ENCODE results near the gene SDE2. TPM values are rescaled to one million over a fixed set of nuclear protein-coding genes. Genes with fewer than 3 reads are reported as not detected.

Gene SDE2
- total RNA-seq, 6 experiments from 2014 or later = 7.1 to 10.9 (median 8.6) TPM

DNA sequence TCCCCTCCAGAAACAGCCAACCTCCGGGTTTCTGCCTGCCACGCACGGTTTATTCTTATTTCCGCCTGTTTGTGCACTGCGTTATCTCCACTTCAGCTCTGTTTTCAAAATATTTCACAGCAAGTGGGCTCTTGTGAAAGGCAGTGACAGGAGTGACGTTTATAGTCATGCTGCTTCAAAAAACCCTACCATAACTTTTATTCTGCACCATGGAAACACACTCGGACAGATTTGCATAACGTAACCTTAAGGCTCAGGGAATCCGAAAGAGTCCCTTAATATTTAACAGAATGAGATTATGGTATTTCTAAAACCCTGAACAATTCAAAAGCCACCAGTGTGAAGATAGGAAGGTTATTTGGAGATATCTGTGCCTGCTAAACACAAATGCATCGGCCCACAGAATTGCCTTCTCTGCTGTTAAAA lies 782 bp upstream of the SDE2 start:
- intact Hi-C loops (cut with DNase I) = no loop called here
- Histone ChIP-seq H3K9me3 (no peaks in the 10 kb centered on the region), H3K27ac (peak overlapping the region; percentile 90 to 95 (median 90)), H3K36me3 (peaks cover 0 to 5% (median 0%) of the 10 kb centered on the region in 4 donors), H3K4me1 (peaks cover 0 to 20% (median 6%) of the 10 kb centered on the region in 4 donors), H3K27me3 (no peaks in the 10 kb centered on the region), H3K4me3 (peak overlapping the region; percentile 16 to 86 (median 84))
- DNase-seq = no peak
- ATAC-seq = peak; percentile 2 to 12 (median 8)
- no peak for TF ChIP-seq POLR2A (IDR thresholded peaks at IDR 0.05)
- TF ChIP-seq, protein P1, sequence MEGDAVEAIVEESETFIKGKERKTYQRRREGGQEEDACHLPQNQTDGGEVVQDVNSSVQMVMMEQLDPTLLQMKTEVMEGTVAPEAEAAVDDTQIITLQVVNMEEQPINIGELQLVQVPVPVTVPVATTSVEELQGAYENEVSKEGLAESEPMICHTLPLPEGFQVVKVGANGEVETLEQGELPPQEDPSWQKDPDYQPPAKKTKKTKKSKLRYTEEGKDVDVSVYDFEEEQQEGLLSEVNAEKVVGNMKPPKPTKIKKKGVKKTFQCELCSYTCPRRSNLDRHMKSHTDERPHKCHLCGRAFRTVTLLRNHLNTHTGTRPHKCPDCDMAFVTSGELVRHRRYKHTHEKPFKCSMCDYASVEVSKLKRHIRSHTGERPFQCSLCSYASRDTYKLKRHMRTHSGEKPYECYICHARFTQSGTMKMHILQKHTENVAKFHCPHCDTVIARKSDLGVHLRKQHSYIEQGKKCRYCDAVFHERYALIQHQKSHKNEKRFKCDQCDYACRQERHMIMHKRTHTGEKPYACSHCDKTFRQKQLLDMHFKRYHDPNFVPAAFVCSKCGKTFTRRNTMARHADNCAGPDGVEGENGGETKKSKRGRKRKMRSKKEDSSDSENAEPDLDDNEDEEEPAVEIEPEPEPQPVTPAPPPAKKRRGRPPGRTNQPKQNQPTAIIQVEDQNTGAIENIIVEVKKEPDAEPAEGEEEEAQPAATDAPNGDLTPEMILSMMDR (IDR thresholded peaks at IDR 0.05) = no peak
- 28% methylated on average over 10 of the region's 10 CpGs for WGBS (ENCODE audit: insufficient coverage, low coverage, low lambda C conversion rate, missing lambda C conversion rate)

DNA sequence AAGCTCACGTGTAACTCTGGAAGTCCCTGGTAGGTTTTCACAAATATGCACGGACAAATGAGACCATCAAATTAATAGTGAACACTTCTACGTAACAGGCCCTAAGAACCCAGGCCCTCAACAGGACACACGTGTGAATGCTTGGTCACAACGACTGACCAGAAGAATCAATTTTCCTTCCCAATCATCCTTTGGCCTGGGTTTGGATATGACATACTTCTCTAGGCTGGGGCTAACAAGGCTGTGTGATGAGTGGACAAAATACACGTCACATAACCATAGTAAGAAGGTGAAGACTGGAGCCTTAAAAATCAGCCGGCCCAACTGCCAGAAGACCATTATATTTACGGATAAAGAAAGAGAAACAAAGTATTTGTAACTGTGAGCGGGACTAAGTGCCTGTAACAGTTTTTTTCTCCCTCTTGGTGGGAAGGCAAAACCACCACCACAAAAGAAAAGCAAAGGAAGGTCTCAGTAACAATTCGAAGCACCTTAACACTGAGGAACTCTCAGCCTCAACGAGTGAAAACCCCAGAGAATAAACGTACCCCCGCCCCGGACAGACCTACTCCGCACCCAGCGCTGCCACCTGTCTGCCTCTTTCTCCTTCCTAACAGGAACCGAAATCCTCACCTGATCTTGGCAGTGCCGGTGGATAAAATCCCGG lies 450 bp downstream of the SDE2 start:
- H3K36me3 ChIP-seq = peaks cover 0 to 13% (median 3%) of the 10 kb centered on the region in 4 donors
- DNase-seq = no peak
- H3K4me3 ChIP-seq = peak overlapping the region; percentile 54 to 86 (median 84)
- 3% methylated on average over 13 of the region's 19 CpGs for WGBS (ENCODE audit: insufficient coverage, low coverage, low lambda C conversion rate, missing lambda C conversion rate)
- intact Hi-C loops (cut with DNase I) = no loop called here
- ATAC-seq = peak in 3 of 4 donors; percentile 11 to 27 (median 25)
- no peaks in the 10 kb centered on the region for H3K9me3 ChIP-seq
- H3K27ac ChIP-seq = peak overlapping the region; percentile 73 to 85 (median 80)
- H3K27me3 ChIP-seq = no peaks in the 10 kb centered on the region
- TF ChIP-seq, protein P1 (IDR thresholded peaks at IDR 0.05) = no peak
- TF ChIP-seq POLR2A (IDR thresholded peaks at IDR 0.05) = no peak
- H3K4me1 ChIP-seq = peaks cover 0 to 20% (median 6%) of the 10 kb centered on the region in 4 donors

DNA sequence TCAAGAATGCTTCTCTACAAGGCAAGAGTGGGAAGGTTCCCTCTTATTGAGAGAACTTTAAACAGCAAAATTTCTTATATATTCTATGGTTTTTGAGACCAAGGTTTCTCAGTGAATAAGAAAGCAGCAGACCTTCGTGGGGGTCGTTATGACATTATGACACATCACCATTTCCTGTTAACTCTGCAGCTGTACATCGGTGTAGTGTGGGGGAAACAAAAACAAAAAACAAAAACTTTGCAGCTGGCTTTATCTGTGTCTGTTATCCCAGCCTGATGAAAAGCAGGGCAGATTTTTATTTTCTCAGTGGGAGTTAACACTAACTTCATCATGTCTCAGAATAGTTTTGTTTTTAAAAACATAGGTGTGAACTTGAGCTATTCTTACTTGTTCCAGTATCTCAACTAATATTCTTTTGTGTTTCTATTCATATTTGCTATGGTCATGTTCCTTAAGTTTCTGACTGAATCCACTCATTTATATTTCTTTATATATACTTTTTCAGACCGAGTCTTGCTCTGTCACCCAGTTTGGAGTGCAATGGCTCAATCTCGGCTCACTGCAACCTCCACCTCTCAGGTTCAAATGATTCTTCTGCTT lies 2.1 kb downstream of the SDE2 start:
- Histone ChIP-seq H3K27ac (no peak overlapping the region), H3K36me3 (peaks cover 0 to 24% (median 15%) of the 10 kb centered on the region in 4 donors), H3K4me3 (no peak overlapping the region), H3K9me3 (no peaks in the 10 kb centered on the region), H3K27me3 (no peaks in the 10 kb centered on the region), H3K4me1 (peaks cover 0 to 20% (median 6%) of the 10 kb centered on the region in 4 donors)
- intact Hi-C loops (cut with DNase I) = no loop called here
- DNase-seq (no peak), ATAC-seq (no peak)
- TF ChIP-seq, protein P1 (IDR thresholded peaks at IDR 0.05) = no peak
- TF ChIP-seq POLR2A (IDR thresholded peaks at IDR 0.05) = no peak
- WGBS (ENCODE audit: insufficient coverage, low coverage, low lambda C conversion rate, missing lambda C conversion rate) = 51% methylated on average over 5 of the region's 5 CpGs

DNA sequence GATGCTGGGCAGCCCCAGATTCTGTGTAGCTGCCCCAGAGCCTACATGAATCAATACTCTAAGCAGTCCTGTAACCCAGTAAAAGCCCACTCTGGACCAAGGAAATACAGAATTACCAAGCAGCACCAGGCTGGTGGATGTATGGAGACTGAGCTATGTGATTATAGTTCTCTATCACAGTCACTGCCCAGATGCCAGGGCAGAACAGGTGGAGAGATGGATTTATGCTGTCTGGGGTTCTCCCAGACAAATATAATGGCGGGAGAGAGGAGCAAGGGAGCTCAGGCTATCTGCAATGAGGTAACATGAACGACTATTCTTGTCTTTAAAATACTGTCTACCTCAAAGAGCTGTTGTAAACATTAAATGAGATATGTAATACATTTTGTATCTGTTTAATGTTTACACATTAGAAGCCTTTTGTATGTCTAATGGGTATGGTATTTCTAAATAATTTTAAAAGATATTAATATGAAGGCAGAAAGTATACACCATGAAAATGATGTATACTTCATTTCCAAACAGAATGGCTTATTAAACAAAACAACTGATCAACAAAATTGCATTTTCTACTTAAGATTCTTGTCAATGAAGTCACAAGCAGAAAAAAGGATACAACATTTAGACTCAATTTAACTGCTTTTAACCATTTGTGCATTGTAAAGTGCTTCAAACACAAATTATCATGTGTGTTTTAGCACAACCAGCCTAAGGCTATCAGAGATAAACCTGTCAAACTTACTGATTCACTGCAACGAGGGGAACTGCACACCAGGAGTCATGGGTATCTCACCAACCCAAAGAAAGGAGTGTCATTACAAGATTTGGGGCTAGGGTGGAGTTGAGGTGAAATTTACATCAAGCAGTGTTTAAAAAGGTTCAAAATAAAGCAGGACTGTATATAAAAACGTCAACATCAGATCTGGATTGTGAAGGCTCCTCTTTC lies 3.0 kb downstream of the SDE2 start:
- no peaks in the 10 kb centered on the region for H3K27me3 ChIP-seq
- 57% methylated on average over 4 of the region's 4 CpGs for whole genome bisulfite sequencing (ENCODE audit: insufficient coverage, low coverage, low lambda C conversion rate, missing lambda C conversion rate)
- intact Hi-C loops (cut with DNase I) = no loop called here
- H3K27ac ChIP-seq = no peak overlapping the region
- H3K9me3 ChIP-seq = no peaks in the 10 kb centered on the region
- no peak for TF ChIP-seq POLR2A (IDR thresholded peaks at IDR 0.05)
- TF ChIP-seq, protein P1 (IDR thresholded peaks at IDR 0.05) = no peak
- peaks cover 7 to 32% (median 21%) of the 10 kb centered on the region in 4 donors for H3K36me3 ChIP-seq
- DNase-seq = no peak
- peaks cover 0 to 20% (median 6%) of the 10 kb centered on the region in 4 donors for H3K4me1 ChIP-seq
- H3K4me3 ChIP-seq = no peak overlapping the region
- no peak for ATAC-seq

Measured in right lobe of liver (tissue), 6 donors.